MM.1S (cell line): ENCODE measurements around the gene RNF26.

ENCODE experiments used
- DNase-seq: peaks from one replicate; pipeline ENCODE4 v3.0.0-alpha.2; 2015
- H2AFZ ChIP-seq: fragments of 300-600 bp; sonication (generic); 2 replicates; pipeline ENCODE4 v1.6.0; 2016; ENCODE audit warnings: antibody characterized with exemption, low read length
- H3F3A ChIP-seq: fragments of 300-600 bp; sonication (generic); 2 replicates; pipeline ENCODE4 v1.6.1; 2016; ENCODE audit warnings: mild to moderate bottlenecking, antibody characterized with exemption, low read length, moderate library complexity, mixed read lengths; ENCODE audit not compliant: insufficient read depth
- H3K27ac ChIP-seq: fragments of 300-600 bp; sonication (generic); 2 replicates; pipeline ENCODE4 v1.5.1; 2016; ENCODE audit warnings: mild to moderate bottlenecking, low read length
- H3K27me3 ChIP-seq: fragments of 300-600 bp; sonication (generic); replicated peaks from 2 replicates; pipeline ENCODE4 v1.6.0; 2016; ENCODE audit warnings: low read length; ENCODE audit not compliant: insufficient read depth
- H3K36me3 ChIP-seq: fragments of 300-600 bp; sonication (generic); replicated peaks from 2 replicates; pipeline ENCODE4 v1.6.1; 2016; ENCODE audit warnings: mild to moderate bottlenecking, low read length, mixed read lengths; ENCODE audit not compliant: insufficient read depth
- H3K4me1 ChIP-seq: fragments of 300-600 bp; sonication (generic); 2 replicates; pipeline ENCODE4 v1.6.1; 2016; ENCODE audit warnings: low read length, mixed read lengths
- H3K4me2 ChIP-seq: fragments of 300-600 bp; sonication (generic); 2 replicates; pipeline ENCODE4 v1.6.0; 2016; ENCODE audit warnings: low read depth, low read length
- H3K4me3 ChIP-seq: fragments of 300-600 bp; sonication (generic); 2 replicates; pipeline ENCODE4 v1.5.1; 2016; ENCODE audit warnings: low read length, mixed read lengths
- H3K79me2 ChIP-seq: fragments of 300-600 bp; sonication (generic); 2 replicates; pipeline ENCODE4 v1.6.1; 2016; ENCODE audit warnings: mixed run types, low read length, mixed read lengths
- H3K9ac ChIP-seq: fragments of 300-600 bp; sonication (generic); 2 replicates; pipeline ENCODE4 v1.6.1; 2016; ENCODE audit warnings: low read length, mixed read lengths
- H3K9me2 ChIP-seq: fragments of 300-600 bp; sonication (generic); replicated peaks from 2 replicates; pipeline ENCODE4 v1.6.1; 2016; ENCODE audit warnings: mild to moderate bottlenecking, low read length, mixed read lengths; ENCODE audit not compliant: insufficient read depth
- H3K9me3 ChIP-seq: fragments of 300-600 bp; sonication (generic); replicated peaks from 2 replicates; pipeline ENCODE4 v1.6.1; 2016; ENCODE audit warnings: mild to moderate bottlenecking, low read length, mixed read lengths; ENCODE audit not compliant: insufficient read depth
- H4K20me1 ChIP-seq: fragments of 300-600 bp; sonication (generic); 2 replicates; pipeline ENCODE4 v1.6.1; 2016; ENCODE audit warnings: mild to moderate bottlenecking, low read length, moderate library complexity, mixed read lengths; ENCODE audit not compliant: insufficient read depth
- CTCF ChIP-seq: fragments of 300-600 bp; sonication (generic); IDR thresholded peaks from 2 replicates; pipeline ENCODE4 v1.5.1; 2016; ENCODE audit warnings: antibody characterized with exemption, low read length, mixed read lengths
- EZH2 ChIP-seq: fragments of 300-600 bp; sonication (generic); optimal IDR thresholded peaks from 2 replicates; pipeline ENCODE3; 2017; ENCODE audit warnings: low read depth, mild to moderate bottlenecking, antibody characterized with exemption, low read length, mixed read lengths
- EZH2phosphoT487 ChIP-seq: fragments of 300-600 bp; sonication (generic); IDR thresholded peaks from 2 replicates; pipeline ENCODE4 v1.6.1; 2018; ENCODE audit warnings: antibody characterized with exemption, low read length

RNF26 gene

GRCh38 chr11:119300198-119300964, 33.9 kb upstream of the RNF26 start:
- no peak for DNase-seq
- Histone ChIP-seq H3K27me3 (no peaks in the 10 kb centered on the region), H2AFZ (no peak overlapping the region), H3K27ac (no peak overlapping the region), H3K4me3 (no peak overlapping the region), H3K4me2 (no peak overlapping the region), H3K36me3 (no peaks in the 10 kb centered on the region), H3F3A (no peaks in the 10 kb centered on the region), H3K9me3 (no peaks in the 10 kb centered on the region), H3K79me2 (no peaks in the 10 kb centered on the region), H3K9me2 (no peaks in the 10 kb centered on the region), H3K9ac (no peak overlapping the region), H3K4me1 (no peaks in the 10 kb centered on the region), H4K20me1 (no peaks in the 10 kb centered on the region)
- TF ChIP-seq CTCF (no peak), EZH2phosphoT487 (no peak), EZH2 (no peak)

DNA sequence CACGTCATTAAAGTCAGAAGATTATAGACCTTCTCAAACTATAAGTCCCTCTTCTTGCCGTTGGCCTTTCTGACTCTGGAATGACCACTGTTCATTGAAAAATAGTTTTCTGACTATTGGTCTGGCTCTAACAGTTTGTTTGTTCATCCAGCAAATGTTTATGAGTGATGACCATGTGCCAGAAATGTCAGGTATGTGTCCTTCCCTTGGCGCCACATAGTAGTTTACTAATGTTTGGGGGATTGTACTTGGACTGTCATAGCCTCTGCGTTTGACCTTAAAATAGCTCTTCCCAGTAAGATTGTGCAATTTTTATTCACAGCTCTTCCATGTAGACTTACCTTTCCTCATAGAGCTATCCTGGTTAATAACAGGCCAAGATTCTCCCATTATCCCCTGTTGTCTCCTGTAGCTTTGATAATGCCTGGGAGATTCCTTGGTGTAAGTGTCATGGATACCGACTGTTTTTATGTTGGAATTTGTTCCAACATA, 31.1 kb upstream of the RNF26 start:
- Histone ChIP-seq H3K9me2 (no peaks in the 10 kb centered on the region), H3K9me3 (no peaks in the 10 kb centered on the region), H3K27ac (no peak overlapping the region), H4K20me1 (no peaks in the 10 kb centered on the region), H3F3A (no peaks in the 10 kb centered on the region; the same call in 1 of the 2 replicates), H3K4me3 (no peak overlapping the region), H2AFZ (no peak overlapping the region), H3K27me3 (no peaks in the 10 kb centered on the region), H3K4me2 (no peak overlapping the region), H3K9ac (no peak overlapping the region), H3K79me2 (no peaks in the 10 kb centered on the region), H3K4me1 (no peaks in the 10 kb centered on the region), H3K36me3 (no peaks in the 10 kb centered on the region)
- TF ChIP-seq CTCF (no peak), EZH2phosphoT487 (no peak), EZH2 (no peak)
- no peak for DNase-seq

GRCh38 chr11:119305556-119306372, 28.6 kb upstream of the RNF26 start:
- no peak for TF ChIP-seq EZH2phosphoT487
- TF ChIP-seq EZH2, result no peak
- TF ChIP-seq CTCF, result no peak
- H3F3A ChIP-seq, result no peaks in the 10 kb centered on the region; the same call in 1 of the 2 replicates
- H3K79me2 ChIP-seq, result no peaks in the 10 kb centered on the region
- H2AFZ ChIP-seq, result no peak overlapping the region
- H3K27me3 ChIP-seq, result no peaks in the 10 kb centered on the region
- no peaks in the 10 kb centered on the region for H3K4me1 ChIP-seq
- H3K9me3 ChIP-seq, result no peaks in the 10 kb centered on the region
- no peaks in the 10 kb centered on the region for H4K20me1 ChIP-seq
- H3K9me2 ChIP-seq, result no peaks in the 10 kb centered on the region
- no peak overlapping the region for H3K4me3 ChIP-seq
- H3K4me2 ChIP-seq, result no peak overlapping the region
- H3K36me3 ChIP-seq, result no peaks in the 10 kb centered on the region
- H3K9ac ChIP-seq, result no peak overlapping the region
- no peak overlapping the region for H3K27ac ChIP-seq
- DNase-seq, result no peak
